GM15510 (cell line): Measurements from ENCODE around the gene IL1RAPL1.

Experiments used
- POLR2A ChIP-seq: IDR thresholded peaks from 3 replicates; pipeline ENCODE4 v1.6.1; 2011; ENCODE audit warnings: borderline replicate concordance; ENCODE audit not compliant: insufficient read length; ENCODE audit errors: extremely low read depth

Gene IL1RAPL1

GRCh38 chrX:28675173-28675572 lies 87.9 kb downstream of the IL1RAPL1 start:
- TF ChIP-seq POLR2A: no peak

GRCh38 chrX:28693101-28693500 lies 105.9 kb downstream of the IL1RAPL1 start:
- TF ChIP-seq POLR2A: no peak

- TF ChIP-seq POLR2A: no peak
These were observed 110.5 kb downstream of the IL1RAPL1 start for GRCh38 chrX:28697732-28698131.

GRCh38 chrX:28701222-28701621 lies 114.0 kb downstream of the IL1RAPL1 start:
- no peak for TF ChIP-seq POLR2A

- no peak for TF ChIP-seq POLR2A
These were observed 119.7 kb downstream of the IL1RAPL1 start for GRCh38 chrX:28706964-28707363.

GRCh38 chrX:28709421-28709820 lies 122.2 kb downstream of the IL1RAPL1 start:
- TF ChIP-seq POLR2A: no peak

GRCh38 chrX:28717864-28718263 lies 130.6 kb downstream of the IL1RAPL1 start:
- TF ChIP-seq POLR2A: no peak

GRCh38 chrX:28718450-28718849 lies 131.2 kb downstream of the IL1RAPL1 start:
- no peak for TF ChIP-seq POLR2A

GRCh38 chrX:28719620-28720019 lies 132.4 kb downstream of the IL1RAPL1 start:
- no peak for TF ChIP-seq POLR2A

GRCh38 chrX:28752330-28752729 lies 165.1 kb downstream of the IL1RAPL1 start:
- TF ChIP-seq POLR2A: no peak

- TF ChIP-seq POLR2A: no peak
These were observed 168.9 kb downstream of the IL1RAPL1 start for GRCh38 chrX:28756175-28756574.

GRCh38 chrX:28756647-28757046 lies 169.4 kb downstream of the IL1RAPL1 start:
- TF ChIP-seq POLR2A: no peak

GRCh38 chrX:28757290-28757689 lies 170.0 kb downstream of the IL1RAPL1 start:
- TF ChIP-seq POLR2A: no peak

GRCh38 chrX:28773807-28774206 lies 186.6 kb downstream of the IL1RAPL1 start:
- TF ChIP-seq POLR2A: no peak

GRCh38 chrX:28787206-28787605 lies 200.0 kb downstream of the IL1RAPL1 start:
- no peak for TF ChIP-seq POLR2A

- no peak for TF ChIP-seq POLR2A
These were observed 215.4 kb downstream of the IL1RAPL1 start for GRCh38 chrX:28802625-28803024.

- no peak for TF ChIP-seq POLR2A
These were observed 248.7 kb downstream of the IL1RAPL1 start for GRCh38 chrX:28835991-28836390.
